GM12878 (cell line): ENCODE data around the gene RAB37. TPM values are rescaled to one million over a fixed set of nuclear protein-coding genes. Genes with fewer than 3 reads are reported as not detected.

ENCODE experiments used
- ATAC-seq: fragments of 200-7000 bp; cut with Tn5 transposase; 3 replicates; pipeline ENCODE4 v1.9.1; 2020; ENCODE audit warnings: mild to moderate bottlenecking, moderate library complexity
- BruUV-seq: library from RNA; stranded (reverse); fragments of 400-500 nt; replicated peaks from 2 replicates; lab custom pipeline; 2021; lab: Mats Ljungman, UMichigan
- CTCF ChIA-PET: fragments of 300-600 bp; sonication (Branson Sonifier 250); formaldehyde crosslinking; extraction: SDS; loops from one replicate; lab custom pipeline; 2021; ENCODE audit warnings: inconsistent platforms; lab: Yijun Ruan, JAX
- POLR2A ChIA-PET: fragments of 350-600 bp; formaldehyde crosslinking; extraction: SDS; loops from one replicate; lab custom pipeline; 2021; ENCODE audit warnings: inconsistent platforms; lab: Charles Lee
- RAD21 ChIA-PET: fragments of 300-600 bp; sonication (Branson Sonifier 250); formaldehyde crosslinking; loops from one replicate; lab custom pipeline; 2023; ENCODE audit warnings: antibody characterized with exemption; ENCODE audit not compliant: unreplicated experiment; lab: Charles Lee
- SMC1A ChIA-PET: fragments of 300-600 bp; sonication (Branson Sonifier 250); formaldehyde crosslinking; loops from one replicate; lab custom pipeline; 2023; ENCODE audit not compliant: unreplicated experiment, uncharacterized antibody; lab: Charles Lee
- DNase-seq: peaks from one replicate; pipeline ENCODE4 v3.0.0-alpha.2; 2011; ENCODE audit warnings: low read depth, low spot score
- FAIRE-seq: peaks from 3 replicates; lab custom pipeline; 2011; peaks lifted over from hg19 to GRCh38; lab: Jason Lieb, UNC
- H2AFZ ChIP-seq: 2 replicates; pipeline ENCODE4 v1.6.0; 2011; ENCODE audit warnings: low read depth, low read length, control low read depth; ENCODE audit not compliant: control insufficient read depth
- H3K27ac ChIP-seq: 2 replicates; pipeline ENCODE4 v1.5.1; 2011; ENCODE audit warnings: control low read depth; ENCODE audit not compliant: control insufficient read depth, insufficient read depth
- H3K27me3 ChIP-seq, 2 experiments: replicated peaks in 1 of 2; 2 replicates each; pipeline versions ENCODE4 v1.6.0 to v1.6.1; 2011; ENCODE audit warnings: low read length in 1 of 2; ENCODE audit not compliant: control insufficient read depth in 2 of 2, insufficient read depth in 2 of 2
- H3K36me3 ChIP-seq, 2 experiments: 2 replicates each; pipeline ENCODE4 v1.5.1; 2011; ENCODE audit warnings: low read length in 1 of 2; ENCODE audit not compliant: control insufficient read depth in 2 of 2, insufficient read depth in 2 of 2
- H3K4me1 ChIP-seq: 2 replicates; pipeline ENCODE4 v1.6.1; 2011; ENCODE audit warnings: mild to moderate bottlenecking, low read length, moderate library complexity, mixed read lengths; ENCODE audit not compliant: control insufficient read depth, insufficient read depth
- H3K4me2 ChIP-seq: 2 replicates; pipeline ENCODE4 v1.6.0; 2011; ENCODE audit warnings: control low read depth; ENCODE audit not compliant: control insufficient read depth, insufficient read depth
- H3K4me3 ChIP-seq: fragments of 200-600 bp; sonication (generic); 2 replicates; pipeline ENCODE4 v1.5.1; 2016
- H3K79me2 ChIP-seq: 2 replicates; pipeline ENCODE4 v1.6.0; 2011; ENCODE audit warnings: low read length; ENCODE audit not compliant: control insufficient read depth, insufficient read depth
- H3K9ac ChIP-seq: 2 replicates; pipeline ENCODE4 v1.8.0; 2011; ENCODE audit warnings: low read length, control low read depth, mixed read lengths; ENCODE audit not compliant: control insufficient read depth, insufficient read depth
- H3K9me3 ChIP-seq: replicated peaks from 3 replicates; pipeline ENCODE4 v1.5.1; 2011; ENCODE audit warnings: mild to moderate bottlenecking, low read length; ENCODE audit not compliant: control insufficient read depth, insufficient read depth
- H4K20me1 ChIP-seq: 2 replicates; pipeline ENCODE4 v1.6.0; 2011; ENCODE audit not compliant: control insufficient read depth, insufficient read depth
- E2F8 ChIP-seq: fragments of 450-650 bp; IDR thresholded peaks from 2 replicates; pipeline ENCODE4 v1.6.1; 2018; ENCODE audit warnings: mild to moderate bottlenecking, low read depth, moderate library complexity; ENCODE audit not compliant: partially characterized antibody
- EED ChIP-seq: sonication (generic); IDR thresholded peaks from 2 replicates; pipeline ENCODE4 v1.6.1; 2016; ENCODE audit warnings: antibody characterized with exemption, low read depth
- GATAD2B ChIP-seq: fragments of 450-650 bp; conservative IDR thresholded peaks from 2 replicates; pipeline ENCODE4 v1.6.1; 2017; ENCODE audit warnings: low read depth, mild to moderate bottlenecking, moderate library complexity
- MEF2B ChIP-seq: fragments of 450-650 bp; IDR thresholded peaks from 2 replicates; pipeline ENCODE4 v1.6.1; 2018; ENCODE audit warnings: mild to moderate bottlenecking, moderate library complexity; ENCODE audit not compliant: partially characterized antibody, poor library complexity, severe bottlenecking
- TCF12 ChIP-seq: IDR thresholded peaks from 2 replicates; pipeline ENCODE4 v1.6.1; 2011; ENCODE audit warnings: low read depth, mild to moderate bottlenecking, low read length
- ZNF24 ChIP-seq: fragments of 450-650 bp; IDR thresholded peaks from 2 replicates; pipeline ENCODE4 v1.6.1; 2017; ENCODE audit warnings: antibody characterized with exemption, mild to moderate bottlenecking
- WGBS: methylation state at CpG from one replicate; pipeline ENCODE4 v1.1.6; 2016; ENCODE audit warnings: low lambda C conversion rate; ENCODE audit not compliant: insufficient replicate concordance, insufficient coverage; ENCODE audit errors: missing lambda C conversion rate; 5-methylcytosine and 5-hydroxymethylcytosine counted together
- in situ Hi-C: fragments of 300-500 bp; cut with MboI; formaldehyde crosslinking; loops from 9 replicates; pipeline ENCODE4 v1.14.3; 2018; ENCODE audit warnings: mixed read lengths
- intact Hi-C: fragments of 100-400 bp; cut with micrococcal nuclease; formaldehyde crosslinking; loops from one replicate; pipeline ENCODE4 v1.14.2; 2022; ENCODE audit not compliant: unreplicated experiment
- polyA plus RNA-seq, 11 experiments: library from polyadenylated mRNA; depleted of rRNA in 4 of 11; unstranded in 6 of 11; stranded (reverse) in 5 of 11; fragments of >200 nt; fragmentation: Nextera tagmentation in 4 of 11; fragmentation: Illumina TruSeq in 1 of 11; extraction: Ambion mirVana in 4 of 11; extraction: Trizol in 1 of 11; gene quantifications; 1 replicate in 1 of 11; 2 replicates in 10 of 11; pipeline versions ENCODE4 v1.2.1 to v1.2.3, GENCODE V29; 2011 to 2016; ENCODE audit warnings: inconsistent platforms in 2 of 11, missing spikeins in 2 of 11, low read depth in 1 of 11
- total RNA-seq, 4 experiments: library from RNA; depleted of rRNA in 3 of 4; stranded (reverse); fragments of >200 nt in 3 of 4; fragmentation: Illumina TruSeq in 1 of 4; extraction: Trizol in 1 of 4; gene quantifications; 2 replicates each; pipeline versions ENCODE4 v1.2.1 to v1.2.3, GENCODE V29; 2013 to 2021
- TF ChIP-seq, protein P1 (sequence below), 3 experiments: IDR thresholded peaks in 2 of 3; conservative IDR thresholded peaks in 1 of 3; 2 replicates each; pipeline ENCODE4 v1.5.1; 2011; ENCODE audit warnings: low read depth in 3 of 3, low read length in 3 of 3, mild to moderate bottlenecking in 3 of 3, control low read depth in 2 of 3, moderate library complexity in 2 of 3, inconsistent platforms in 1 of 3, mixed read lengths in 1 of 3; ENCODE audit not compliant: control insufficient read depth in 2 of 3, insufficient read depth in 1 of 3; ENCODE audit errors: extremely low read depth in 1 of 3

RAB37 gene
- total and polyA plus RNA-seq, 10 of the 15 experiments (the other 5 are each of a cell fraction or from before 2014, with no cell fraction given) = 0.48 to 5.6 (median 1.7) TPM

- TF ChIP-seq TCF12 = no peak
- peaks cover 8% of the 10 kb centered on the region for H3K79me2 ChIP-seq
- no peaks in the 10 kb centered on the region; a peak in 2 of 4 replicates for H3K36me3 ChIP-seq
- H3K4me2 ChIP-seq = peak overlapping the region; percentile 57
- no peak overlapping the region; the same call in 1 of the 2 replicates for H3K27ac ChIP-seq
- no peak for DNase-seq
- ChIA-PET CTCF (interaction anchor here (0.8 to 5.2 kb wide), 8 partner anchors 12 to 117 kb away, joined by 3 to 33 read pairs (median 6); partner anchors contain the start of gene NAT9), POLR2A (interaction anchor here (2.8 kb wide), 1 partner anchor 8 kb away, joined by 16 read pairs; no protein-coding TSS in a partner anchor), SMC1A (interaction anchor here (2.0 kb wide), 2 partner anchors 9 to 20 kb away, joined by 8 to 10 read pairs; no protein-coding TSS in a partner anchor), RAD21 (interaction anchor here (1.1 to 2.7 kb wide), 4 partner anchors 8 to 100 kb away, joined by 3 to 12 read pairs (median 10); partner anchors contain the start of gene NAT9)
- no peak overlapping the region for H3K4me3 ChIP-seq
- no peaks in the 10 kb centered on the region for H3K27me3 ChIP-seq
- no TSS peak for BruUV-seq
- intact Hi-C loops = no loop called here
- peaks cover 24% of the 10 kb centered on the region for H3K4me1 ChIP-seq
- WGBS = 74% methylated on average over 24 of the region's 26 CpGs
- no peaks in the 10 kb centered on the region for H3K9me3 ChIP-seq
- H2AFZ ChIP-seq = no peak overlapping the region
- H3K9ac ChIP-seq = peak overlapping the region; percentile 26; the same call in 1 of the 2 replicates
- no peak for ATAC-seq
- in situ Hi-C loops = no loop called here
- no peak for FAIRE-seq
- no peaks in the 10 kb centered on the region for H4K20me1 ChIP-seq
Measured at GRCh38 chr17:74757931-74758847, 21.1 kb downstream of the RAB37 start.

- Histone ChIP-seq H3K9ac (peak overlapping the region; percentile 26; the same call in 1 of the 2 replicates), H4K20me1 (no peaks in the 10 kb centered on the region), H3K27me3 (no peaks in the 10 kb centered on the region), H3K4me3 (no peak overlapping the region), H3K79me2 (peaks cover 8% of the 10 kb centered on the region), H3K4me1 (peaks cover 24% of the 10 kb centered on the region), H3K36me3 (no peaks in the 10 kb centered on the region; a peak in 2 of 4 replicates), H3K4me2 (peak overlapping the region; percentile 57), H3K27ac (peak overlapping the region; percentile 1; the same call in 1 of the 2 replicates), H3K9me3 (no peaks in the 10 kb centered on the region), H2AFZ (no peak overlapping the region)
- no TSS peak for BruUV-seq
- in situ Hi-C loops (no loop called here), intact Hi-C loops (no loop called here)
- POLR2A ChIA-PET = interaction anchor here (0.8 to 2.8 kb wide), 3 partner anchors 9 to 22 kb away, joined by 3 to 16 read pairs (median 12); partner anchors contain the start of genes NAT9 and RAB37
- WGBS = 50% methylated on average over 2 of the region's 2 CpGs
- DNase-seq (no peak), FAIRE-seq (no peak), ATAC-seq (peak; percentile 69)
- SMC1A ChIA-PET = interaction anchor here (0.8 to 2.0 kb wide), 5 partner anchors 8 to 107 kb away, joined by 3 to 12 read pairs (median 10); no protein-coding TSS in a partner anchor
- RAD21 ChIA-PET = interaction anchor here (0.7 to 2.7 kb wide), 6 partner anchors 9 to 101 kb away, joined by 3 to 12 read pairs (median 6); partner anchors contain the start of gene NAT9
- CTCF ChIA-PET = interaction anchor here (0.9 to 5.2 kb wide), 10 partner anchors 10 to 116 kb away, joined by 3 to 33 read pairs (median 8); partner anchors contain the start of gene RAB37
- TF ChIP-seq MEF2B (peak; percentile 96), E2F8 (no peak), ZNF24 (no peak), EED (0 out of 2 replicates have a peak, but pooled peaks have one; percentile 21), GATAD2B (0 out of 2 replicates have a peak, but pooled peaks have one; percentile 21)
- TF ChIP-seq, protein P1, sequence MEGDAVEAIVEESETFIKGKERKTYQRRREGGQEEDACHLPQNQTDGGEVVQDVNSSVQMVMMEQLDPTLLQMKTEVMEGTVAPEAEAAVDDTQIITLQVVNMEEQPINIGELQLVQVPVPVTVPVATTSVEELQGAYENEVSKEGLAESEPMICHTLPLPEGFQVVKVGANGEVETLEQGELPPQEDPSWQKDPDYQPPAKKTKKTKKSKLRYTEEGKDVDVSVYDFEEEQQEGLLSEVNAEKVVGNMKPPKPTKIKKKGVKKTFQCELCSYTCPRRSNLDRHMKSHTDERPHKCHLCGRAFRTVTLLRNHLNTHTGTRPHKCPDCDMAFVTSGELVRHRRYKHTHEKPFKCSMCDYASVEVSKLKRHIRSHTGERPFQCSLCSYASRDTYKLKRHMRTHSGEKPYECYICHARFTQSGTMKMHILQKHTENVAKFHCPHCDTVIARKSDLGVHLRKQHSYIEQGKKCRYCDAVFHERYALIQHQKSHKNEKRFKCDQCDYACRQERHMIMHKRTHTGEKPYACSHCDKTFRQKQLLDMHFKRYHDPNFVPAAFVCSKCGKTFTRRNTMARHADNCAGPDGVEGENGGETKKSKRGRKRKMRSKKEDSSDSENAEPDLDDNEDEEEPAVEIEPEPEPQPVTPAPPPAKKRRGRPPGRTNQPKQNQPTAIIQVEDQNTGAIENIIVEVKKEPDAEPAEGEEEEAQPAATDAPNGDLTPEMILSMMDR (IDR thresholded peaks at IDR 0.05 in 2 of 3, conservative IDR thresholded peaks at IDR 0.05 in 1 of 3; ENCODE audit: control insufficient read depth in 2 of 3, extremely low read depth in 1 of 3, insufficient read depth in 1 of 3, low read depth in 3 of 3, low read length in 3 of 3) = peak in 2 of 3 experiments; percentile 3 to 16; a peak in 2 of 6 replicates
Measured at GRCh38 chr17:74758848-74759168, 21.8 kb downstream of the RAB37 start.
